HG02970 (cell line): ENCODE data around the gene LAMA4.

Experiments
- ATAC-seq: cut with Tn5 transposase; IDR thresholded peaks from one replicate; pipeline ENCODE4 v1.9.1; 2021; ENCODE audit warnings: mild to moderate bottlenecking, moderate library complexity, moderate number of reproducible peaks; ENCODE audit not compliant: unreplicated experiment, low FRiP score

The LAMA4 gene

GRCh38 chr6:112241820-112242429 is 12.4 kb downstream of the LAMA4 start:
- no peak for ATAC-seq

DNA sequence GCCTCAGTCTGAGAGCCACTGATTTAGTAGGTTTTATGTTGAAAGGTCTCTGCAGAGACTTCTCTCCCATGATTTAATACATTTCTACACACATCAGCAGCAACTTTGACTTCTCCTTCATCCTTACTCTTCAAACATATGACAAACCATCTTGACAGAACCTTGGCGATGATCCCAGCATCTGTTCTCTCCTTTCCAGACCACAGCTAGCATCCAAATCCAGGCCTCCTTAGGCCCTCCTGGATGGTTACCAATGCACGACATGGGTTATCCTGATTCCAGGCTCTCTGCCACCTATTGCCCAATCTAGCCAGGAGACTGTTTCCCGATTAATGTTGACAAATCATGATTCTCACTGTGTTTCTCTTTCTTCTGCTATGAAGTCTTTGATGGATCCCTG is 16.8 kb downstream of the LAMA4 start:
- ATAC-seq: no peak

DNA sequence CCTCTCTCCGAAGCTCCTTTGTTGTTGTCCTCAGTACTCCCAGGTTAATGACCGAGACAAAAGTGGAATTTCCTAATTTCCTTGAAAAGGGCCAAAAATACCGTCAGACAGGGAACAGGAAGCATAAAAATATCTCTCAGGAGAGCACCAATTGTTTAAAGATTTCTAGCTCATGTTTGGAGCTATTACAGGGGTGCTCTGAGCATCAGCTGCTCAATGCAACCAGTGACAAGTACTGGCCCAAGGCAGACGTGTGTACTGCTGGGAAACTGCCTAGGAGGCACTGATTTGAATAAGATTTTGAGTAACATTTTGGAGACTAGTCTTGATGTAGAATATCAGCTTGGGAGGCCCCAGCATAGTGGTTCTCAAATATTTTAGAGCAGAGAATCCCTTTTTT is 17.3 kb downstream of the LAMA4 start:
- no peak for ATAC-seq

DNA sequence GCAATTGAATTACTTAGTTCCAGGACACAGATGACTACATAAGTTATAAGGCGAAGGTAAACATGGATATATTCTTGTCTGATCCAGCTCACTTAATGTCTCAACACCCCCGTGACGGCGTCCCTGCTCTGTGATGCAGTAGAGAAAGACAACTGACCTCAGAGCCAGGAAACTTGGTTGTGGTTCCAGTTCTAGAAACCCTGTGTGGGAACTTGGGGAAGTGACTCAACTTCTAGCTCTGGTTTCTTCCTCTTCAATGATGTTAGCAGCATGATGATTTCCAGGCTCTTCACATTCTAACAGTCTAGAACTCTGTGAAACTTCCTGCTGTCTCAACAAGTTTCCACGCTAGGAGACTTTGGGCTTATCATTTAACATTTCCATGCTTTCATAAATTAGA is 18.4 kb downstream of the LAMA4 start:
- no peak for ATAC-seq

DNA sequence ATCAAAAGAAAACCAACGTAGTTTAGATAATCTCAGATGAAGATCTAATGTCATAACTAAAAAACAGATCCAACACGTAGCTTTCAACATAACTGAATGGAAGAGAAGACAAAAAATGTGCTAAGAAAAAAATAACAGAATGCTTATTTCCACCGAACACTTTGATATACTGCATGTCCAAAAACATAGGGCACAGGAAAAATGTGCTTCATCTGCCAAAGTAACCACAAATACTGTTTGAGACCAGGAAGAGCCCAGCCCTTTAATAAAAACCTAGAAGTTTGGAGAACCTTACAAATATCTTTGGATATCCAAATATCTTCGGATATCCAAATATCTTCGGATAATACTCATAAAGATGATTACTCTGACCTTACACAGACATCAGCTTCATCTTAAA is 19.8 kb downstream of the LAMA4 start:
- ATAC-seq: no peak

DNA sequence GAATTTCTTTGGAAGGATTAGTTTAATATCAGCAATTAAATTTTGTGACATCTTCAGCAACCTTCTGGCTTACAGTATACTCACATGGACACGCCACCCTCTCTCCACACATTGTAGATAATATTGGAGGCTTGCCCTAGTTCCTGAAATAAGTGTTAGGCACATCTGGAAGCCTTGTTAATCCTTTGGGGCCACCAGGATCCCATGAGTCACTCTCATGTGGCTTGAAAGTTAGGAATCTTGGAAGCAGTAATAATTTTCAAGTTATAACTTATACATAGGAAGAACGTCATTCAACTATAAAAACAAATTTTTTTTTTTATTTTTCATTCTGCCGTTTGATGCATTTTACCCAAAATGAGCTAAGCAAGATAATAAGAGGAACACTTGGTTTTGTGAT is 20.5 kb downstream of the LAMA4 start:
- no peak for ATAC-seq

GRCh38 chr6:112232845-112233256 is 21.5 kb downstream of the LAMA4 start:
- no peak for ATAC-seq

- no peak for ATAC-seq
These were observed 22.7 kb downstream of the LAMA4 start for GRCh38 chr6:112231594-112232060.

DNA sequence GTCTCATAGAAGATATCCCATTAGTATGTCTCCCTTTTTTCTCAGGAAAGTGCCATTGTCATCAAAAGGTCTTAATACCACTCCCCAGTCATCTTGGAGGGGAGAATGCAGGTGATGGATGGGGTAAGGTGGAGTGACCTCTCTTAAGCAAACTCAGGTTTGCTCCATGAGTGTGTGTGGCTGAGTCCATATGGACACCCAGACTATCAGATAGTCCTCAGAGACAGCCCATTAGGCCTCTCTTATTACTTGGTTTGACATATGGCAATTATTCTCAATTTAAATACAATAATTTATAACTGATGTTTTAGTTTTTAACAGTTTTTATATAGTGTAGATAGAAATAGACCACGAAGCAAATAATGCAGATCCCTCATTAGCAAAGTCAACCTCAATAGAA is 23.2 kb downstream of the LAMA4 start:
- no peak for ATAC-seq

- no peak for ATAC-seq
These were observed 25.7 kb downstream of the LAMA4 start for GRCh38 chr6:112228480-112229332.

DNA sequence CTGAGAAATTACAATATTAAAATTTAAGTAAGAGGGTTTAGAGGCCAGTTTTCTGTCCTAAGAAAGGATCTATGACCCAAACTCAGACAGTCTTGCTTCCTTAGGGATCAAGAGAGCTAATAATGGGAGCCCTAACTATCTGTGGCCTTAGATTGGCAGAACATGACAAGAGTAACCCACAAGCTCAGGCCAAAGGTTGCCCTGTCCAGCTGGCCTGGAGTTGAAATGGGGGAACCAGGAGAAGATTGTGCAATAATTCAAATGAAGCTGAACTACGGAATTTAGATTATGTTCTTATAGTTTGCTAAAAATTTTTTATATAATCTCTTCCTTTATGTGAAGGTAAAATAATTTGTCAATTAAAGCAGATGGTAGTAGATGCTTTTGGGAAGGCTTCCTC is 26.4 kb downstream of the LAMA4 start:
- ATAC-seq: no peak

DNA sequence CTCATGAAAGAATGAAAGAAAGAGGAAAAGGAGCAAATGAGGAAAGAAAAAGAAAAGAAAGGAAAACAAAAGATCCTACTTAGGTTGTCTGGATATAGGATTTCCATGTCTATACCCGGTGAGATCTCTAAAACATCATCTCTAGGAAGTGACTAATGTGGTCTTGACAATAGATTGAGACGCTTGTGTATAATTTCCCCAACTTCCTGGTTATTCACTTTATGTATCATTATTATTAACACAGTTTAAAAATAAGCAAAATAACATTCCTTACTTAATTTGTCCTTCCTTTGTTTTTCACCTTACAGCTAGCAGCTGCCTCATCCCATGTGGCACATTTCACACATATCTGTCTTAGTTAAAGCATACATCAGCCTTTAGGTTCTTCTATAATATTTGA is 27.0 kb downstream of the LAMA4 start:
- no peak for ATAC-seq

GRCh38 chr6:112225691-112226090 is 28.7 kb downstream of the LAMA4 start:
- no peak for ATAC-seq

DNA sequence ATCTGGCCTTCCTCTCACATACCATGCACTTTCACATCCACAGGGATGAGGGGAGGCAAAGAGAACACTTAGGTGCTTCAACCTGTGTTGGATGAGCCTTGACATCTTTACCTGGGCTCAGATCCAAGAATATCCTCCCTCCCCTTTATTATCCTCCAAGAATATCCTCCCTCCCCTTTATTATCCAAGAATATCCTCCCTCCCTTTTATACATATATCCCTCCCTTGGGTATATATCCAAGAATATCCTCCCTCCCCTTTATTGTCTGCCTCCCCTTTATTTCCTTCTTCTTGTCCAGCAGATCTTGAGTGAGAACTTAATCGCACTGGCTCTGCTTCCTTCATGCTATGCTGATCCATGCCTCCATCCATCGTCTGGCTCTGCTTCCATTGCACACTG is 30.3 kb downstream of the LAMA4 start:
- no peak for ATAC-seq

DNA sequence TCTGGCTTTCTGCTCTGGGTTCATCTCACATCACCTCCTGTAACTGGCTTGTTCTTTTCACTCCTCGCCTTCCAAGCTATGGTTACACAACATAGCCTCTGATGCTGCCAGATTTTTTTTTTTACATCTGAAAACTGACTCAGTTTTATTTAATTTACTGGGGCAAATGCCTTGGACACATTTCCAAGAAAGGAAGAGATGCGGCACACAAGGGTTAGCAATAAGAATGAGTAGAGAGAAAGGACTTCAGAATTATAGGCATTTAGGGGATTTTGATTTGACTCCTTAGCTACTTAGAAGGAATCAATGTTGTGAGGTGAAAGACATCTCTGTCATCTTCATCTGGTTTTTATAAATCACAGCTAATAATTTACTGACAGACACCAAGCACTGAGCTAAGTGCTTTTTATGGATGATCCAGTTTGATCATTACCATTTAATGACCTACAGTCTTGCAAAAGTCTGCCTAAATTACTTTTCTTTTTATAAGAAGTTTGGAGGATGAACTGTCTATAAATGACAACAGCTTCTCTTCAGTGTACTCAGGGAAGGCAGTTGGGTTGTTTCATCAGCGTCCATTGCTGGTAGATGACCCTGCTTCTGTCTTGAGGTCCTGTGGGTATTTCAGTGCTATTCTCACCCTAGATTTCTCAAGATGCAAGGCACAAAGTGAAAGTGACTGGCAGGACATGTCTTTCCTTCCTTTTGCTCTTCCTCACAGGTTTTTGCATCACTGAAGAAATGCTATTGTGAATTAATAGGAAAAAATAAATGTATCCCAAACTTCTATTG is 31.1 kb downstream of the LAMA4 start:
- no peak for ATAC-seq

- no peak for ATAC-seq
These were observed 32.1 kb downstream of the LAMA4 start for GRCh38 chr6:112221981-112222852.

DNA sequence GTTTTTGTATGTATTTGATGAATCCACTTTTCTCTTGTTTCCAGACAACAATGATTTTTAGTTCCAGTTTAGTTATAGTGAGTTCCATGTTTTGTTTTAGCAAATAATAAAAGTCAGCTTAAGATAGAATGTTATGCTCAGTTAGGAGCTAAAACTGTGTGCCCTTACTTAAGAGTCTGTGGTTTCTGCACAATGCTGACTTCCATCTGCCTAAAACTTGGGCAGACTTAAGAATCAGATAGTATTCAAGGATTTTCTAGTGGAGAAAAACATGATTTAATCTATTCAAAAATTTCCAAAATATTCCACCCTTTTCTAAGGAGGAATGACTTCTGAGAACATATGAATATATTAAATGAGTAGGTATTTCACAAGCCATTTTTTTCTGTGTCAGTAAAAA is 32.8 kb downstream of the LAMA4 start:
- no peak for ATAC-seq

GRCh38 chr6:112218563-112218962 is 35.8 kb downstream of the LAMA4 start:
- ATAC-seq: no peak

DNA sequence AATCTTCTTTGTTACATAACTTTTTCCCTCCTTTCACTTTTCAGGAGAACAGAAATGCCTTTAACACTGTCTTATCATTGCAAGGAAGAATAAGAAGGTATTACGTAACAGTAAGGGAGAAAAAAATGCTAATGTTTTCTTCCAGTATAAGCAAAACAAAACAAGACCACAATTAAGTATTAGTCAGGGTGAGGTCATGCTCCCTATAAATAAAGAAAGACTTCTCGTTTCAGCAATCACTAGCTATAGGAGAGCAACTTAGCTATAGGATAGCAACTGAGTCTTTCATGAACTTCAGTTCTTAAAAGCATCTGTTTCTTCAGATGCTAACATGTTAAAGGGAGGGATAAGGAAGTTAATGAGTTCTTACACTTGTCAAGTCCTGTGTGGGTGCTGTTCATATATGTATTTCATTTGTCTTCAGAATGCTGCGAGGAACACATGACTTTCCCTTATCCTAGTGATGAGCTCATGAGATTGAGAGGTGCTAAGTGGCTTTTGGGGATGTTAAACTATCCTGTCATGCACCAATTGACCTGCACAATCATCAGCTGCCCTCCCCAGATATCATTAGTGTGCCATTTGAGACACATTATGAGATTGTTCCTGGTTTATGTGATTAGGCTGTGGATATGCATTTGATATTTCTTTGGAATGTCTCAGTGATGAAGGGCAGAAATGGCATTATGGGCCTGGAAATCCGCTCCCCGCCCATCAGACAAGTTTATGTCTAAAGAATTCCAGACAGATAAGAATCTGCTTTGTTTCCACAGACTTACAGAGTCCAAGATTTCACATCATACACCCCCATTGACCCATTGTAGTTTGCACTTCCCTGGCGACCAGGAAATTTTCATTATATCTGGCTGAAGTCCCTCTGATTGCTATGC is 37.5 kb downstream of the LAMA4 start:
- ATAC-seq: no peak
